HG03135 (cell line): ENCODE measurements around the gene TFEB.

Source experiments
- ATAC-seq: cut with Tn5 transposase; IDR thresholded peaks from one replicate; pipeline ENCODE4 v1.9.1; 2021; ENCODE audit warnings: mild to moderate bottlenecking, moderate library complexity; ENCODE audit not compliant: unreplicated experiment

TFEB gene

DNA sequence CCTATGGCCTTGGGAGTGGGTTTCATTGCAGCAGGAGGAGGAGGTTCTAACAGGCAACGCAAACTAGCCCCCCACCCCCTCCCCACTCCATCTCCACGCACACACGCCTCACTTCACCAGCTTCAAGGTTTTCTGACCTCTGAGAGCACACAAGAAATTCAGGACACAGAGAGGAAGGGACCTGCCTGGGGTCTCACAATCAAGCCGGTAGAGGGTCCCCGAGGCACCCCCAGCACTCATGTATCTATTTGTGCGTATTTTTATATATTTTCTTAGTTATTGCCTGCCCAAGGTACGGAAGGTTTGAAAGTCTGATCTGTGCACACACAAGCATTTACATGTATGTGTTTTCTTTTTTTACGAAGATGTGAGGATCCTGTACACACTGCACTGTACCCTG is 80.2 kb downstream of the TFEB start:
- no peak for ATAC-seq

DNA sequence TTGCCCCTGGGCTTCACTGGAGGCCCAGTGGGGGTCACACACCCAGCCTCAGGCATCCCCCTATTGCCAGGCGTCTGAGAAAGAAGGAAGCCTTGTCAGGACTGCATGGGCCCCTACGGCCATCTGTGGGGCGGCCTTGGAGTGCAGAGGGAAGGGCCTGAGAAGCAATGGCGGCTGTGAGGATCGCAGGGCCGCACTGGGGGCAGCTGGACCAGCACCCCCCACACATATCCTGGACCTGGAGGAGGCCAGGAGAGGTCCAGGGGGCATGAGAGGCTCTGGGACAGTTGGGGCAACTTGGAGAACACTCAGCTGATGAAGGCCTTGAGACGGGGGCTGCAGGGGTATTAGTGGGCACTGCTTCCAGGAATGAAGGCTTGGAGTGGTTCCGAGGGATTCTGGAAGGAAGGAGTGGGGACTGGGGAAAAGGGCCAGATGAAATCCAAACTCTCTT is 80.7 kb downstream of the TFEB start:
- ATAC-seq, result no peak

DNA sequence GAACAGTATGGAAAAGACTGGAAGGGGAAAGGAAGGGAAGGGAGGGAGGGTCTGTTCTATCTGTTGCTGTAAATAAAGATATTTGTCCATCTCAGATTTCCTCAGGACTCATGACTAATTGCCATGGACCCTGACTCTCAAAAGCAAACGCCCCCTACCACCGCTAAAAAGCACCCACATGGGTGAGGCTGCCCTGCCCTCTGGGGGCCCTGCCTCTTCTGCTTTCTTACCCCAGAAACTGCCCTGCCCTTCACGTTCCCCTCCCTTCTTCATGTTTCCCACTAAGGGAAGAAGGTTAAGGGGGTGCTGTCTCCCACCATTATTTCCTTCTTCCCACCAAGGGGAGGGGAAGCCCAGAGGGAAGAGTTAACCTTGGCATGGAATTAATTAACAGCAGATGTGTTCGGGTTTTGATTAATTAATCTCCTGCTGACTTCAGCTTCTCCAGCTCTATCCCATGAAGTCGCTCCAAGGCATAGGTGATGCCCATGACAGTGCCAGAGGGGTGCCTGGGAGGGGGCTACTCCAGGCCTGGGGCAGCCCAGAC is 81.2 kb downstream of the TFEB start:
- no peak for ATAC-seq

DNA sequence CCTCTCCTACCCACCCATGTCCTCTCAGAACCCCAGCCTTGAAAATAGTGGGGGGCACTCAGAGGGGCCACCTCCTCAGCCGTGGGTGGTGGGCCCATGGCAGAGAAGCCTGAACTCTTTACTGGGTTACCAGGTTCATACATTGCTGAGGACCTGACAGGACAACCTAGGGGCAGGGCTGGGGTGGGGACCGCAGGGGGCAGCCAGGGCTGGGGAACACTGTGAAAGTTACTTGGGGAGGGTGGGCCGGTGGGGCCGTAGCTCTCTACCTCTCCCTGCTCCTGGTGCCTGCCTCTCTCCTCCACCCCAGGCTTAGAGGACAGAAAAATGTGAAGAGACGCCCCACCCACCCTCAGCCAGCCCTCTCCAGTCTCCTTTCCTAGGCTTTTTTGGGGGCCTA is 81.7 kb downstream of the TFEB start:
- ATAC-seq, result no peak

DNA sequence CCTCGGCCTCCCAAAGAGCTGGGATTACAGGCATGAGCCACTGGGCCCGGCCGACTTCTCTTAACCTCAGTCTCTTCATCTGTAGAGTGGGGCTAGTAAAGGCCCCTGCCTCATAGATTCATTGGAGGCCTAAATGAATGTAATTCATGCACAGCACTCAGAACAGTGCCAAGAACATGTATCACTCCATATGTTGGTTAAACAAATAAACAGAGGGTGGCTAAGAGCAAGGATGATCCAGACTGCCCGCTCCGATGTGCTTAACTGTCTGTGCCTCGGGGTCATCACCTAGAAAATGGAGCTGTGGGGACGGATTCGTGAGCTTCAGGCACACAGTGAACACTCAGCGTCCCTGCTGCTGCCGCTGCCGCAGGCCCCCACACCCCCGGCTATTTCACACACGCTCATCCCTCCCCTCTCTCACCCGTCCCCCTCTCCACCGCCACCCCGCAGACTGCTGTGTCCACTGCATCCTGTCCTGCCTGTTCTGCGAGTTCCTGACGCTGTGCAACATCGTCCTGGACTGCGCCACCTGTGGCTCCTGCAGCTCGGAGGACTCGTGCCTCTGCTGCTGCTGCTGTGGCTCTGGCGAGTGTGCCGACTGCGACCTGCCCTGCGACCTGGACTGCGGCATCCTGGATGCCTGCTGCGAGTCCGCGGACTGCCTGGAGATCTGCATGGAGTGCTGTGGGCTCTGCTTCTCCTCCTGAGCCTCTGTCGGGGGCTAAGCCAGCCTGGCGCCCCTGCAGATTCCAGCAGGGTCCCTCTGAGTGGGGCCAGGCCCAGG is 82.3 kb downstream of the TFEB start:
- ATAC-seq, result no peak

DNA sequence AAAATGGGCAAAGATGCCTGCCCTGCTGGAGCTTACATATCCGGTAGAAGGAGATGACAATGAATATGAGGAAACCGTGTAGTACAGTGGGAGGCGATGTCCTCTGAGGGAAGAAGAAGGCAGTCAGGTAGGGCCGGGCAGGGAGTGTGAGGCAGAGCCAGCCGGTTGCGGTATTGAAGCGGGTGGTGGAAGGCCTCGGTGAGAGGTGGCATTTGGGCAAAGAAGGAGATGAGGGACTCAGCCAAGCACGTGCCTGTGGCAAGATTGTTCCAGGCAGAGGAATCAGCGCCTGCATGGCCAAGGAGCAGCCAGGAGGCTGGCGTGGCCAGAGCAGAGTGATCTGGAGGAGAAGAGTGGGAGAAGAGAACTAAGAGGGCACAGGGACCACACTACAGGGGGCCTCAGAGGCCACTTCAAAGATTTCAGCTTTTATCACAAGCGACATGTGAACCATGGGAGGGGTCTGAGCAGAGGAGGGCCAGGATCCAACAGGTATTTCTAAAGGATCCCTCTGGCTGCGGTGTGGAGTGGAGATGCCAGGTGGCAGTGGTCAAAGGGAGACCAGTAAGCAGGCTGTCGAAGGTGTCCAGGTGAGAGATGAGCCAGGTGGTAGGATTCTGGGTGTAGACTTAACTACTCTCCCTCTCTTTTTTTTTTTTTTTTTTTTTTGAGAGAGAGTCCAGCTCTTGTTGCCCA is 83.3 kb downstream of the TFEB start:
- ATAC-seq, result no peak

DNA sequence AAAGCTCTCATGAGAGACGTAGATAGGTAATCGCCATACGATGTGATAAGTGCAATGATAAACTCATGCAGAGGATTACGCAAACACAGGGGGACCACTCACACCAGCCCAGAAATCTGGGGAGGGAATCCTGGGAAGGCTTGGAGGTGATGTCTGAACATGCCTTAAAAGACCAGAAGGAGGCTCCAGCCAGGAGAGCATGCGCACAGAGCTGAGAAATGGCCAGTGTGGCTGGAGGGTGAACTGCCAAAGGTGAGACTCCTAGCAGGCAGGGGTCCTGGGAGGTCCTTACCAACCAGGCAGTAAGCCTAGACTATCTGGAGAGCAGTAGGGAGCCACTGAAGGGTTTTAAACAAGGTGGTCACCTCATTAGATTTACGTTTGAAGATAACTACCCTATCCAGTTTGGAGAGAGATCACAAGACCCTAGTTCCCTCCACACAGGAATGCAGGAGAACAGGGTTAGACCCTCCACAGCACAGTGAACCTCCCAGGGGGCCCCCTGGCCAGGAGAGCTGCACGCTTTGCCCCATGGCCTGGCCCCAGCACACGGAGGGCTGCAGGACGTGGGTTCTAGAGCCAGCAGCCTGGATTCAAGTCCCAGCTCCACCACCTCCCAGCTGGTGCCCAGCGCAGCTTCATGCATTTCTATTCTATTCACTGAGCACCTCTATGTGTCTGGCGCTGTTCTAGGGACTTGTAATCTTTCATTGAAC is 84.0 kb downstream of the TFEB start:
- ATAC-seq, result no peak

DNA sequence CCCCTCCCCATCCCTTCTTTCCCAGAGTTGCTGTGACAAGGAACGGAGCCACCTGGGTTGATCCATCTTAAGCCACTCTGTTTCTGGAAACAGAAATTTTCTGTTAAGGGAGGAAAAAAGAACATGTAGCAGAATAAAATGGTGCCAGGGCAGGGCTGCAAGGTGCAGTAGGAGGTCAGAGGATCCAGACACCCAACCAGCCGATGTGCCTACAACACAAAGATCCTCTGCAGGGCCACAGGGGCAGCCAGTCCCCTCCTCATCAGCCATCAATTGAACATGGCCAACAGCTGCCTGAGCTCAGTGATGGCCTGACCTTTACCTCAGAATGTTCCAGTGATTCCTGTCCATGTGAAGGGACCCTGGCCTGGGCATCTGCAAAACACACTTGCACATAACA is 85.3 kb downstream of the TFEB start:
- no peak for ATAC-seq

DNA sequence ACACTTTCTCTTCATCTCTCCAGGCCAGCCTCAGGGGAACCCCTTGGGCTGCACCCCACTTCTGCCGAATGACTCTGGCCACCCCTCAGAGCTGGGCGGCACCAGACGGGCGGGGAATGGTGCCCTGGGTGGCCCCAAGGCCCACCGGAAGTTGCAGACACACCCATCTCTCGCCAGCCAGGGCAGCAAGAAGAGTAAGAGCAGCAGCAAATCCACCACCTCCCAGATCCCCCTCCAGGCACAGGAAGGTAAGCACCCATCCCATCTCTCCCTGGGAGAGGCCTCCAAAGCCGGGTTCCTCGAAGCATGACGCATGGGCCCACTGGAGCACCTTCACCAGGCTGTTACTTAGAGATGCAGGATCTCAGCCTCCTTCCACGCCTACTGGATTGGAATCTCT is 85.8 kb downstream of the TFEB start:
- ATAC-seq, result no peak

DNA sequence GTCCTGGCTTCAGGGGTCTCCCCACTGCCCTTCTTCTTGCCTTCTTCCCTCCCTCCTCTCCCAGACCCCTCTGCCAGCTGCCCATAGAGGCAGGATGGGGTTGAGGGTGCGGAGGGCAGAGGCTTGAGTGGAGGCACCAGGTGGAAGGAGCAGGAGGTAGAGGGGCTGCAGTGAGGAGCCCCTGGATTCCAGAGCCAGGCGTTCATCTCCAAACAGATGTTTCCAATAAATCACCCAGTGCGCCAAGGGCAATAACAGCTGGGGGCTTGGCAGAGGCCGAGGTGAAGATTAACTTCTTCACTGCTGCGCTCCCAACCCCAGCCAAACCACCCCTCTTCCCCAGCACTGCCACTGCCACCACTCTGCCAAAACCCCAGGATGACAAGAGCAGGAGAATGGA is 86.5 kb downstream of the TFEB start:
- ATAC-seq, result no peak

DNA sequence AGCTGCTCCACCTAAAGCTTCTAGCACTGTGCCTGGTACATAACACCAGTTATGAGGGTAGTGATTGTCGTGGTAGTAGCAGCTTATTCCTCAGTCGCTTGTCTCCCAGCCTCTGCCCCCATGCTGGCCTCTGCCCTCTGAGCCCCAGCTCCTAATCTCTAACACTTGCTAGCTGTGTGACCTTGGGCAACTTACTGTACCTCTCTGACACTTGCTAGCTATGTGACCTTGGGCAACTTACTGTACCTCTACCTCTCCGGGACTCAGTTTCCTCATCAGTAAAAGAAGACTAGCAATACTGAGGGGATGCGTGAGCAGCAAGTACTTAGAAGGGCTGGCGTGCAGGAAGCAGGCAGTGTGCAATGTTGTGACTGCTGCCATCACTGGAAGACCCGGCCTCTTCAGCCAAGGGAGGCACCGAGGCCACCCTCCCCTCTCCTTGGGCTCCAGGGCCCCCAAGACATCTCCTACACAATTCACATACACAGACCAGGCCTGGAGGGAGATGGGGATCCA is 87.3 kb downstream of the TFEB start:
- ATAC-seq, result no peak

DNA sequence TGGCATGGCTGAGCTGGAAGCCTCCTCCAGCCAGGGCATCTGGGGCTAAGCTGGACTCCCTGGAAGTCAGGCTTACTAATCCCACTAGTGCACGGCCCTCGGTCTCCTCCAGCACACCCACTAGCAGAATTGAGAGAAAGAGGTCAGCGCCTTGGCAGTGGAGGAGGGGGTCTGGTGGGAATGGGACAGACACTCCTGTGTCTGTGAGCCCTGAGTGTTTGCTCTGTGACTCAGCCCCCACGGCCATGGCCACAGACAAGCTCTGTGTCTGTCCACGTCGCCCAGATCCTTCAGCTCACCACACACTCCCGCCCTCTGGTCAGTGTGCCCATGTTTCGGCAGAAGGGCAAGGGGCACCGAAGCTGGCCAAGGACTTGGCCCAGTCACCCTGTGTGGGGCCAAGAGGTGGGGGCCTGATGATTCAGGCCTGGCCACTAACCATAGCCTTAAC is 88.3 kb downstream of the TFEB start:
- ATAC-seq, result no peak

DNA sequence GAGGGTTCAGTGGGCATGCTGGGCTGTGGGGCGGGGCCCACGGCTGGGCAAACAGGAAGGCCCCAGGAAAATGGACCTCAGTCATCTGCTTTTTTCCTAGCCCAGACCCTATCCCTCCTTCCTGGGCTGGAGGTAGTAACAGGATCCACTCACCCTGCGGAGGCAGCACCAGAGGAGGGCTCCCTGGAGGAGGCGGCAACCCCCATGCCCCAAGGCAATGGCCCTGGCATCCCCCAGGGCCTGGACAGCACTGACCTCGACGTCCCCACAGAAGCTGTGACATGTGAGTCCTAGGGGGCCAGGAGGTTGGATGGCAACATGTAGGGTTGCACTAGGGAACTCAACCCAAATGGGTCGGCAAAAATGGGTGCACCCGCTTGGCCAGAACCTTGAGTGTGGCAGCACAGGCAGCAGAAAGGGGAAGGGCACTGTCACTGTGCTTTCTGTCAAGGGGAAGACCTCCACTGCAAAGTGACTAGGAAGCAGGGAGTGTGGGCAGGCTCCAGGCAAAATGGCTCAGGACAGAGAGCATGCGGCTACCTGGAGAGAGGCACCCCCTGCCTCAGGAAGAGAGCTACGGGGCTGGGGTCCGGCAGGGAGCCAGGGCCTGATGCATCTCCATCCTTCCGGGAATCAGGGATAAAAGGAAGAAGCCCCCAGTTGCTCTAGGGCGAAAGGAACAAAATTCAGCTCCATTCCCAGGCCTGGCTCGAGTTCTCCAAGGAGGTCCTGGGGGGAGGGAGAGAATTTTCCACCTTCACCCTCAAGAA is 89.2 kb downstream of the TFEB start:
- ATAC-seq, result no peak

DNA sequence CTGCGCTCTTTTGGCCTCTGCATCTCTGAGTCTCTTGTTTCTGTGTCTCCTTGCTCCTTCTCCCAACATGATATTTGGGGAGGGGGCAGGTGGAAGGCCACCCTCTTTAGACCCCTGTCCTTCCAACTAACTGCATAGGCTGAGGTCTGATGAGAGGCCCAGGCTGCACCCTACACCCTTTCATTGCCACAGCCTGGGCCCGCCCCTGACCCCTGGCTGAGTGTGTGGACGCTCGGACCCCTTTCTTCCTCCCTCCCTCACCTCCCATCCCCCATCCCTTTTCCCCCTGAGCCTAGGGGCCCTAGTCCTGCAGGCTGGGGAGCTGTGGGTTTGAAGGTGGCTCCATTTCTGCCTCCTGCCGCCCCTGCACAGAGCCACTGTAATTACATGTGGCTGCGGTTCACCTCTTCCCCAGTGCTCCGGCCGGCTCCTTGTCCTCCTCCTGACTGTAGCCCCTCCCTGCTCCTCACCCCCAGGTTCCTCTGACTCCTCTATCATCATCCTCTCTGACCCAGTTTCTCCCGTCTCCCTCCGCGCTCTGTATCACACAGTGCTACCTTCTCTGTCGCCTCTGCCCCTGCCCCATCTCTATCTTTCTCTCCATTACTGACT is 90.3 kb downstream of the TFEB start:
- ATAC-seq, result no peak

DNA sequence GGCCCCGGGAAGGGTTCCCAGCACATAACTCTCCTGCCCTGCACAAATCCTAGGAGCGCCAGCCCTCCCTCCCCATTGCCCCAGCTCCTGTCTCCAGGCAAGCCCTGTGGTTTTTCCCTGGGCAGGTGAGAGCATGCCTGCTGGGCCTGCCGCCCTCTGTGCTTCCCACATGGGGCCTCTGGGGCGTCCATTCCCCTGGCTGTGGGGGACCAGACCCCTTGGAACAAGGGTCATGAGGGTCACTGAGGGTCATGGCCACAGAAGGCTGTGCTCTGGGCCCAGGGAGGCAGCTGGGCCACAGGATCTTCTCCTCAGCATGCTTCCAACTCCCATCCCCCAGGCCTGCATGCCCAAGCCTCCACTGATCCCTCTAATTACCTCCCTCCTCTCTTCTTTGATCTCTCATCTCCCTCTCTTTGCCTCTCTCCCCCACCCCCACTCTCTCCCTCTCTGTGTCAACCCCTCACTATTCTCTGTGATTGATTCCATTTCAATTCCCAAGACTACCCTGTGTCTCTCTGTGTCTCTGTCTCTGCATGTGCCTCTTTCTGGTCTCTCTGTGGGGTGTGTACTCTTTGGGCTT is 91.0 kb downstream of the TFEB start:
- ATAC-seq, result no peak

DNA sequence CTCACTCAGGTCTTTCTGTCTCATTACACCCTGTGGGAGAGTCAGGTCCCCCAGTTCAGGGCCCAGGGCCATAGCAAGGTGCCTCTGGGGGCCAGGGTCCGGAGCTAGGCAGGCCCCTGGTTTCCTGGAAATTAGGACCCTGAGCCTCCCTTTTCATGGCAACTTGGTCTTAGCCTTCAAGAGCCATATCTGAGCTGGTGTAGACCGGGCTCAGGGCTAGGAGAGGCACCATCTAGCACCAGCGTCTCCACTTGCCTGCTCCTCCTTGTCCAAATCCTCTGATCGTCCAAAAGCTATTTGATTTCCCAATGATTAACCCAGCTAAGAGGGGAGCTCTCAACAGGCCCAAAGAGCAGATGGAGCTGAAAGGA is 91.5 kb downstream of the TFEB start:
- ATAC-seq, result no peak

DNA sequence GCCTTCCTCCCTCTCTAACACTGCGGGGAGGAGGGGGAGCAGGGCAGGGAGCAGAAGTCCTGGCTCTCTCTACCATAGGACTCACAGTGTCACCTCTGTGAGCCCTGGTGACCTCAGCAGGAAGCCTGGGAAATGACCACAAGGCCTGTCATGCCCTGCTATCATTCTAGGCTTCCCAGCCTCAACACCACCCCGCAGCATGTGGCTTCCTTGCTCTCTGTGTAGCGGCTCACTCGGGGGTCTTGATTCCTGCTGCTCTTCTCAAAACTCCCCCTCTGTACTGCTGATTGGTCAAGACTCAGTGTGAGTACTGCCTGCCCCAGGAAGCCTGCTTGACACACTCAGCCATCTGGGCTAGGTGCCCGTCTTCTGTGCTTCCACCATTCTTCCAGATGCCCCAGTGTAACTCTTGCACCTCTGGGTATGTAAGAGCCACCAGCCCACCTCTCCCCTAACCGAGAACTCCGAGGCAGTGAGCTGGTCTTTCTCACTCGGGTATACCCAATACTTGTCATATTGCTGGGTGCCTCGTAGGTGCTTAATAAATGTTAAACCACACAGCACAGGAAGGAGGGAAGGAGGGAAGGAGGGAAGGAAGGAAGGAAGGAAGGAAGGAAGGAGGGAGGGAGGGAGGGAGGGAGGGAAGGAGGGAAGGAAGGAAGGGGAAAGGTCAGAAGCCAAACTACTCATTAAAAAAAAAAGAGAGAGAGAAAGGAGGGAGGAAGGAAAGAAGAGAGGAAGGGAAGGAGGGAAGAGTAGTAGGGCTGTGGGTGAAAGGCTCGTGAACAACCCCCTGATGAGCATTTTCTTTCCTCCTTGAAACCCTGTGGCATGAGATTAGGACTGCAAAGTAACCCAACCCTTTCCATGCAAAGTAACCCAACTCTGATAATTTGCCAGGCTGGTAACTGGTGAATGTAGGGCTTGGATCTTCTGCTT is 92.2 kb downstream of the TFEB start:
- no peak for ATAC-seq

DNA sequence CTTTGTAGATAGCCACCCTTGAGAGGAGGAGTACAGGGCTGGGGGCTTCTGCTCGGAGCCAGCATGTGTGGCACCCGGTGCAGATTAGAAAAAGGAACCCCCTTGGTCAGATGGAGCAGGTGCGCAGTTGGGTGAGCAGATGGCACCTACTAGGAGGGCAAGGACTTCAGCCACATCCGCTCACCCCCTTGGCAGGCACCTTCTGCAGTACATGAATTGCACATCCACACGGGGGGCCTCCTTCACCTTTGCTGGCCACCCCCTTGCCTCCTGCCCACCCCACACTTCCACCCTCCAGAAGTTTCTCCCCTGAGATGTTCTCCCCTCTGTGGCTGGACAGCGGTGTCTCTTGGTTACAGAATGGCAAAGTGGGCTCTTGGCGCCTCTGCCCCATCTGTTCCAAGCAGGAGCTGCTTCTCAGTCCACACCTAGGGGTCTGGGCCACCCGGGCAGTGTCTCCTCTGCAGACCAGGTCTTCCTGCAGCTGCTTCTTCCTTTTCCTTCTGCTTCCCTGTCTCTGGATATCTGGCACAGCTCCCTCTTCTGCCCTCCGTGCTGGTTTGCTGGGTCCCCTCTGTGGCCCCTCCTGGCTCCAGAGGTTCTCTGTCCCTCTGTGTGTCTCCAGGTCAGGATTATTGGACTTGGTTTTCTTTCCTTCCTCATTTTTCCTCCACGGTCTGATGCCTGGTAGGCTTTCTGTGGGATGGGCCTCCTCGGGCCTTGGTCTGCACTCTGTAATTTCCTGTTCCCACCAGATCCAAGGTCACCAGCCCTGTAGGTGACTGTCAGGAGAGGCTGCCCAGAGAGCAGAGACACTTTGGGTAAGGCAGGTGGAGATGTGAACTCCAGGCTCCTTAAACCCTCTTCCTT is 93.1 kb downstream of the TFEB start:
- ATAC-seq, result no peak
